ENCODE data around the gene UAP1L1.

The UAP1L1 gene

GRCh38 chr9:137075275-137075775, 2.0 kb upstream of the UAP1L1 start:
- DNase-seq (ENCODE audit: low read depth): no peak

- no peak for DNase-seq (ENCODE audit: low read depth)
These were observed 694 bp upstream of the UAP1L1 start for GRCh38 chr9:137076636-137077009.

GRCh38 chr9:137077758-137078693, 709 bp downstream of the UAP1L1 start:
- no peak for DNase-seq (ENCODE audit: low read depth)

GRCh38 chr9:137078701-137079400, 1.5 kb downstream of the UAP1L1 start:
- DNase-seq (ENCODE audit: low read depth): no peak

GRCh38 chr9:137079401-137079787, 2.1 kb downstream of the UAP1L1 start:
- no peak for DNase-seq (ENCODE audit: low read depth)

- no peak for DNase-seq (ENCODE audit: low read depth)
These were observed 3.2 kb downstream of the UAP1L1 start for GRCh38 chr9:137080260-137081122.

GRCh38 chr9:137082222-137082924, 5.1 kb downstream of the UAP1L1 start:
- no peak for DNase-seq (ENCODE audit: low read depth)

- DNase-seq (ENCODE audit: low read depth): no peak
These were observed 5.6 kb downstream of the UAP1L1 start for GRCh38 chr9:137082925-137083290.

- DNase-seq (ENCODE audit: low read depth): no peak
These were observed 6.2 kb downstream of the UAP1L1 start for GRCh38 chr9:137083394-137084004.

- no peak for DNase-seq (ENCODE audit: low read depth)
These were observed 7.2 kb downstream of the UAP1L1 start for GRCh38 chr9:137084526-137084925.

GRCh38 chr9:137085920-137086530, 8.7 kb downstream of the UAP1L1 start:
- DNase-seq (ENCODE audit: low read depth): no peak

- peak; percentile 99 for DNase-seq (ENCODE audit: low read depth)
These were observed 9.5 kb downstream of the UAP1L1 start, which contains the start of gene MAN1B1 for GRCh38 chr9:137086531-137087408. MAN1B1 (plus strand) TSS chr9:137086985; CDS start chr9:137087000, 15 bp downstream.

GRCh38 chr9:137087409-137087925, 10.2 kb downstream of the UAP1L1 start:
- no peak for DNase-seq (ENCODE audit: low read depth)

- no peak for DNase-seq (ENCODE audit: low read depth)
These were observed 10.8 kb downstream of the UAP1L1 start for GRCh38 chr9:137088121-137088520.

- DNase-seq (ENCODE audit: low read depth): no peak
These were observed 12.1 kb downstream of the UAP1L1 start for GRCh38 chr9:137089232-137089947.

- peak; percentile 80 for DNase-seq (ENCODE audit: low read depth)
These were observed 18.6 kb downstream of the UAP1L1 start for GRCh38 chr9:137095664-137096517.

GRCh38 chr9:137096785-137097546, 19.6 kb downstream of the UAP1L1 start:
- no peak for DNase-seq (ENCODE audit: low read depth)

Data from activated T-cell treated with anti-CD3 and anti-CD28 coated beads for 1 hour (primary cell).